ENCODE measurements around the gene TCAF2. TPM values are rescaled to one million over a fixed set of nuclear protein-coding genes. Genes with fewer than 3 reads are reported as not detected.

Gene TCAF2
- total RNA-seq (2014; rRNA removed; shearing (Covaris generic)) = 4.1 and 4.4 TPM in 2 replicates

DNA sequence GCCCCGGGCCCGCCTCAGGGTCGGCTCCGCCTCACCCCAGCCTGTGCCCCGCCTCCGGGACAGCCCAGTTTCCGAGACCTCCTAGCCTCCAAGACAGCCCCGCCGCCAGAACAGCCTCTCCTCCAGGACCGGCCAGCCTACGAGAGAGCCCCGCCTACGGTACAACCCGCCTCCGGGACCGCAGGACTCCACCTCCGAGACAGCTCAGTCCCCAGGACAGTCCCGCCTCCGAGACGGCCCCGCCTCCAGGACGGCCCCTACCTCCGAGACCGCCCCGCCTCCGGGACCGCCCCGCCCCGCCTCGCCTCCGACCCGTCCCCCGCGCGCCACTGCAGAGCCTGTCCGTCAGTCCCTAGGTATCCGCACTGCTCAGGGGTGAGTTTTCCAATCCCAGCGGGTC, at the start of gene TCAF2:
TCAF2 (plus strand) TSS at position 329 of the 400 bp plus-strand sequence.

DNA sequence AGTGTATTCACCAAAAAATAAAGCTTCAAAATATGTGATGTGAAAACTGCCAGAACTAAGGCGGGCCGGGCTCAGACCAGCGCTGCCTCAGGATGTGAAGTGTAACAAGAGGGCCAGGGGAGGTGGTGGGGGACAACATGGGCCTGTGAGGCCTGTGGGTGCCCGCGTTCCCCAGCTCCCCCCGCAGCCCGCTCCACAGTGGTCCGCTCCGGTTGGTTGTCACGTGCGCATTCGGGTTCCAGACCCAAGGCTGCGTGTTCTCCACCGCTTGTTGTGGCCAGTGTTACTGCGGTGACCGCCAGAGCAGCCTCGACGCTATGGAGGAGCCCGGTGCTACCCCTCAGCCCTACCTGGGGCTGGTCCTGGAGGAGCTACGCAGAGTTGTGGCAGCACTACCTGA, 49.3 kb upstream of the TCAF2 start, which contains the start of gene CTAGE15:
CTAGE15 (plus strand) TSS at position 301 of the 400 bp plus-strand sequence; CDS start at position 318, 17 bp downstream.

Small RNAs within 50 kb of the gene (small RNA-seq; reads per million reads assigned to genes)
- not detected for gene AC073264.2
- not detected for gene RNU6-162P

Other genes starting within 250 kb of the TCAF2 start
- 54.7 and 69.1 TPM in 2 replicates for gene ZYX, start 239.6 kb upstream of the TCAF2 start, total RNA-seq (2014; rRNA removed; shearing (Covaris generic))
- gene EPHA1, start 212.1 kb upstream of the TCAF2 start, total RNA-seq (2014; rRNA removed; shearing (Covaris generic)) = 0.04 and 0.24 TPM in 2 replicates
- gene TAS2R60, start 177.5 kb upstream of the TCAF2 start, total RNA-seq (2014; rRNA removed; shearing (Covaris generic)) = not detected in 2 replicates
- gene TAS2R41, start 143.1 kb upstream of the TCAF2 start, total RNA-seq (2014; rRNA removed; shearing (Covaris generic)) = not detected in 2 replicates
- gene CTAGE15, start 49.2 kb upstream of the TCAF2 start, total RNA-seq (2014; rRNA removed; shearing (Covaris generic)) = not detected in 2 replicates
- gene CTAGE6, start 136.7 kb downstream of the TCAF2 start, total RNA-seq (2014; rRNA removed; shearing (Covaris generic)) = not detected in 2 replicates